ENCODE results near the gene PPP1R3D. TPM values are rescaled to one million over a fixed set of nuclear protein-coding genes. Genes with fewer than 3 reads are reported as not detected.

Gene PPP1R3D
- total and polyA plus RNA-seq, 9 of the 15 experiments (the other 6 are each of a cell fraction or from before 2014, with no cell fraction given), result 0.35 to 3.3 (median 1.8) TPM

DNA sequence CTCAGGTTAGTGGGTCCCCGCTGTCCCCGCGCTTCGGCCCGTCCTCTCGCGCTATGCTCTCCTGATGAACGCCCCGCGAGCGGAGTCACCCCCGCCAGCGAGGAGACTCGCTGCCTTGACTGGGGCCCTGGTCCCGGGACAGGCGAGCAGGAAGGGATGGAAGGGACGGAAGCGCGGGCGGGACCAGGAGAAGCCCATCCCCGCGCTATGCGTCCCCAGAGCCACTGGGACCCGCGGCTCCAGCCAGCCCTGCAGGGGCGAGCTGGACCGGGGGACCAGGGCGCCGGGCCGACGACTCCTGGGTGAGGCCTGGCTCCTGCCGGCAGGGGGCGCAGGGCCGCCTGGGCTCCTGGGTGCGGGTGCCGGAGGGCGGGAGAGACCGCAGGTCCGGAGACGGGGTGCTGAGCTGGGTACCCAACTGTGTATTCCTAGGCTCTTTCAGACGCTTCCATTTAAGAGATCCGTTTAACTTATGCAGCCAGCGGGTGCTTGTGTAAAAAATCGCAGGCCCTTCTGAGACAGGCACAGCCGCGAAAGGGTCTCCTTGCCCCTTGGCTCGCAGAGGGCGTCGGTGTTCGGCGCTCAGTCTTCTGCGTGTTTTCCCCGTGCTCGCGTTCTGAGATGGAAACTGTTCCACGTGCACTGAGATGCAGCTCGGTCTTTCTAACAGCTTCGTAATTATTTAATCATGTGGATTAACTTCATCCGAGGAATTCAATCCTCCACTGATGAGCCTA lies 6.1 kb downstream of the PPP1R3D start (continued):
- no peak for TF ChIP-seq KAT2B (IDR thresholded peaks at IDR 0.05; ENCODE audit: low read depth, low read length)
- peak; percentile 30; the same call in 1 of the 2 replicates for TF ChIP-seq ZEB2 (IDR thresholded peaks at IDR 0.05)
- TF ChIP-seq VEZF1 (CRISPR knock-in tag; IDR thresholded peaks at IDR 0.05), result peak; percentile 78
- TF ChIP-seq ZBTB8A (IDR thresholded peaks at IDR 0.05; ENCODE audit: partially characterized antibody), result no peak
- TF ChIP-seq REST (IDR thresholded peaks at IDR 0.05; ENCODE audit: borderline replicate concordance), result peak; percentile 68
- TF ChIP-seq REST (CRISPR knock-in tag; IDR thresholded peaks at IDR 0.05; ENCODE audit: low read depth), result peak; percentile 66; the same call in 1 of the 2 replicates
- peak; percentile 42; the same call in 1 of the 2 replicates for TF ChIP-seq PHF8 (IDR thresholded peaks at IDR 0.05; ENCODE audit: borderline replicate concordance, low read length)
- TF ChIP-seq, protein P1, sequence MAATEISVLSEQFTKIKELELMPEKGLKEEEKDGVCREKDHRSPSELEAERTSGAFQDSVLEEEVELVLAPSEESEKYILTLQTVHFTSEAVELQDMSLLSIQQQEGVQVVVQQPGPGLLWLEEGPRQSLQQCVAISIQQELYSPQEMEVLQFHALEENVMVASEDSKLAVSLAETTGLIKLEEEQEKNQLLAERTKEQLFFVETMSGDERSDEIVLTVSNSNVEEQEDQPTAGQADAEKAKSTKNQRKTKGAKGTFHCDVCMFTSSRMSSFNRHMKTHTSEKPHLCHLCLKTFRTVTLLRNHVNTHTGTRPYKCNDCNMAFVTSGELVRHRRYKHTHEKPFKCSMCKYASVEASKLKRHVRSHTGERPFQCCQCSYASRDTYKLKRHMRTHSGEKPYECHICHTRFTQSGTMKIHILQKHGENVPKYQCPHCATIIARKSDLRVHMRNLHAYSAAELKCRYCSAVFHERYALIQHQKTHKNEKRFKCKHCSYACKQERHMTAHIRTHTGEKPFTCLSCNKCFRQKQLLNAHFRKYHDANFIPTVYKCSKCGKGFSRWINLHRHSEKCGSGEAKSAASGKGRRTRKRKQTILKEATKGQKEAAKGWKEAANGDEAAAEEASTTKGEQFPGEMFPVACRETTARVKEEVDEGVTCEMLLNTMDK (IDR thresholded peaks at IDR 0.05; ENCODE audit: borderline replicate concordance, insufficient read depth, low read depth, low read length, poor library complexity, severe bottlenecking), result peak; percentile 89
- peak; percentile 57 for TF ChIP-seq FUS (optimal IDR thresholded peaks at IDR 0.05; ENCODE audit: low read depth, low read length)
- TF ChIP-seq, protein P2, sequence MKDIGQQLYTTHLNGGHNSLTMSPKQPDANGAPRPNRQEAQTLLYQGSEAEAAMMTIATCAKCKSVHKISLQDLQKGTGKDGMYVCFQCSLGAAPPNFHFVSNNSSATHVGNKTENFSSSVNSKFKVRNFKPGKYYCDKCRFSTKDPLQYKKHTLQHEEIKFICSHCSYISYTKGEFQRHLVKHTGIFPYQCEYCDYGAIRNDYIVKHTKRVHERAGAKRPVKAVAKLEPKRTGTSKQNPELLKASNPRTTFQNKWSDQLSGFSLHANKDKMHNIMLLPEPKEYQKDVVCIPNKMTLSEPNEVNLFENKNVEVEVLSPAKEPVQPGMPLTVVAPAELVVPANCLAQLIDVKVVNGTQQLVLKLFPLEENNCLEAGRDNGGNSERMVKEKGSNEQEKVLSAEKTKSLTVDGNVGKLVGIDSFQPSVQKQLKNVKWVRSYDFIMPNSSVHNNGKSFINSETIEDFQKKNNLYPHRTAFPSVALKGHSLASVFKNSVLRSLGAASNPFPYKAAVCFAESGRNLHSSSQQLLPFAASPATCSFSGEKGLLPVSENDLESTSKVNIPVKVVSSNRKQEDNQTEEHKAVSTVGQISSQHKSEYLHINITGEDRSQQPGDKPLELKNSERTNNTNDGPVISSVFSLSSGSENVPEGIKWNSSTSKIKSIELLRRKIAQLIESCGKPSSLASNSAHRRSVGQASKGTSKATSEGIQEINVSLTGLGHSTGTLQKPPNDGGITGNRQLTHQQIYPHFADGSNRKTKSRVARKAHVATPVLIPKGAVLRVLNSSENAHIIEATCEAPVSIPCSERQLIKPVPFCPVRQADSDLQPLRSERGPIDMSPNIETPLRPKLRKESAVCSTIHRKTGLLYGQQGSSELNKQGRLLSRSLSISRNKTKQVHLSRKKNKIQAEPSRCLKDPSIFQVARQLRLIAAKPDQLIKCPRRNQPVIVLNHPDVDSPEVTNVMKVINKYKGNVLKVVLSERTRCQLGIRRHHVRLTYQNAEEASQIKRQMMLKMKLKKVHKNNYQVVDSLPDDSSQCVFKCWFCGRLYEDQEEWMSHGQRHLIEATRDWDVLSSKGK (CRISPR knock-in tag; IDR thresholded peaks at IDR 0.05), result no peak
- TF ChIP-seq ATF1 (CRISPR knock-in tag; IDR thresholded peaks at IDR 0.05), result no peak
- TF ChIP-seq ATF1 (tag; IDR thresholded peaks at IDR 0.05), result 0 out of 2 replicates have a peak, but pooled peaks have one; percentile 26
